ENCODE data around the gene STPG1. TPM values are rescaled to one million over a fixed set of nuclear protein-coding genes. Genes with fewer than 3 reads are reported as not detected.

STPG1 gene
- total and polyA plus RNA-seq, 9 of the 15 experiments (the other 6 are each of a cell fraction or from before 2014, with no cell fraction given), result 5.0 to 11.9 (median 8.3) TPM

DNA sequence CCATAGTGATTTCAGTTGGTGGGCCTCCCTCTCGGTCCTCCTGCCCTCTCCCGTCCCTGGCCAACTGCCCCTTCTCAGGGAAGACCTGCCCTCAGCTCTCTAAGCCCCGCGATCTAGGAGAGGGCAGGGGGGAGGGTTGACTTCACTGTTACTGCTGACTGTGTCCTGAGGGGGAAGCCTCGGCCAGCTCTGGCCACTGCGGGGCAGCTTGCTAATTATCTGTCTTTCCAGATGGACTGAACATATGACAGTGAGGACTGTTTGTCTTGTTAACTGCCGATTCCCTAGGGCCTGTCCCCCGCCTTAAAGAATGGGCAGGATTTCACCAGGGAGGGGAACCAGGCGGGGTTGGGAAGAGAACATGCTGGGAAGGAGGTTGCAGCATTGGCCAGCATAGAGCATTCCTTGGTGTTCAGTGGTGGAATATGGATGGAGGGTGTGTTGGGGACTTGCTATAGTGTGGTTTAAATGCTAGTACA, 24.9 kb upstream of the STPG1 start (continued):
- TF ChIP-seq, protein P1, sequence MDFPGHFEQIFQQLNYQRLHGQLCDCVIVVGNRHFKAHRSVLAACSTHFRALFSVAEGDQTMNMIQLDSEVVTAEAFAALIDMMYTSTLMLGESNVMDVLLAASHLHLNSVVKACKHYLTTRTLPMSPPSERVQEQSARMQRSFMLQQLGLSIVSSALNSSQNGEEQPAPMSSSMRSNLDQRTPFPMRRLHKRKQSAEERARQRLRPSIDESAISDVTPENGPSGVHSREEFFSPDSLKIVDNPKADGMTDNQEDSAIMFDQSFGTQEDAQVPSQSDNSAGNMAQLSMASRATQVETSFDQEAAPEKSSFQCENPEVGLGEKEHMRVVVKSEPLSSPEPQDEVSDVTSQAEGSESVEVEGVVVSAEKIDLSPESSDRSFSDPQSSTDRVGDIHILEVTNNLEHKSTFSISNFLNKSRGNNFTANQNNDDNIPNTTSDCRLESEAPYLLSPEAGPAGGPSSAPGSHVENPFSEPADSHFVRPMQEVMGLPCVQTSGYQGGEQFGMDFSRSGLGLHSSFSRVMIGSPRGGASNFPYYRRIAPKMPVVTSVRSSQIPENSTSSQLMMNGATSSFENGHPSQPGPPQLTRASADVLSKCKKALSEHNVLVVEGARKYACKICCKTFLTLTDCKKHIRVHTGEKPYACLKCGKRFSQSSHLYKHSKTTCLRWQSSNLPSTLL (IDR thresholded peaks at IDR 0.05), result no peak
- TF ChIP-seq MEF2A (IDR thresholded peaks at IDR 0.05; ENCODE audit: control insufficient read depth, low read depth, low read length), result no peak
- TF ChIP-seq TARDBP (IDR thresholded peaks at IDR 0.05), result no peak
- TF ChIP-seq SETDB1 (IDR thresholded peaks at IDR 0.05; ENCODE audit: low read length), result no peak
- no peak for TF ChIP-seq ZNF699 (CRISPR knock-in tag; IDR thresholded peaks at IDR 0.05; ENCODE audit: insufficient replicate concordance)
- TF ChIP-seq MEIS2 (IDR thresholded peaks at IDR 0.05; ENCODE audit: partially characterized antibody), result peak; percentile 81
- no peak for TF ChIP-seq ZNF217 (CRISPR knock-in tag; IDR thresholded peaks at IDR 0.05)
- no peak for TF ChIP-seq ESRRB (CRISPR knock-in tag; IDR thresholded peaks at IDR 0.05; ENCODE audit: borderline replicate concordance)
- TF ChIP-seq ZNF695 (CRISPR knock-in tag; IDR thresholded peaks at IDR 0.05), result no peak
- TF ChIP-seq, protein P2, sequence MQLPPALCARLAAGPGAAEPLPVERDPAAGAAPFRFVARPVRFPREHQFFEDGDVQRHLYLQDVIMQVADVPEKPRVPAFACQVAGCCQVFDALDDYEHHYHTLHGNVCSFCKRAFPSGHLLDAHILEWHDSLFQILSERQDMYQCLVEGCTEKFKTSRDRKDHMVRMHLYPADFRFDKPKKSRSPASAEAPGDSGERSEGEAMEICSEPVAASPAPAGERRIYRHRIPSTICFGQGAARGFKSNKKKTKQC (CRISPR knock-in tag; IDR thresholded peaks at IDR 0.05), result no peak
- TF ChIP-seq, protein P3, sequence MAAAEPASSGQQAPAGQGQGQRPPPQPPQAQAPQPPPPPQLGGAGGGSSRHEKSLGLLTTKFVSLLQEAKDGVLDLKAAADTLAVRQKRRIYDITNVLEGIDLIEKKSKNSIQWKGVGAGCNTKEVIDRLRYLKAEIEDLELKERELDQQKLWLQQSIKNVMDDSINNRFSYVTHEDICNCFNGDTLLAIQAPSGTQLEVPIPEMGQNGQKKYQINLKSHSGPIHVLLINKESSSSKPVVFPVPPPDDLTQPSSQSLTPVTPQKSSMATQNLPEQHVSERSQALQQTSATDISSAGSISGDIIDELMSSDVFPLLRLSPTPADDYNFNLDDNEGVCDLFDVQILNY (CRISPR knock-in tag; IDR thresholded peaks at IDR 0.05), result no peak
- TF ChIP-seq, protein P4, sequence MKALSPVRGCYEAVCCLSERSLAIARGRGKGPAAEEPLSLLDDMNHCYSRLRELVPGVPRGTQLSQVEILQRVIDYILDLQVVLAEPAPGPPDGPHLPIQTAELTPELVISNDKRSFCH (CRISPR knock-in tag; IDR thresholded peaks at IDR 0.05), result no peak
- TF ChIP-seq, protein P4 (tag; IDR thresholded peaks at IDR 0.05), result no peak
- TF ChIP-seq HDAC3 (IDR thresholded peaks at IDR 0.05; ENCODE audit: borderline replicate concordance, partially characterized antibody), result no peak
- TF ChIP-seq, protein P5, sequence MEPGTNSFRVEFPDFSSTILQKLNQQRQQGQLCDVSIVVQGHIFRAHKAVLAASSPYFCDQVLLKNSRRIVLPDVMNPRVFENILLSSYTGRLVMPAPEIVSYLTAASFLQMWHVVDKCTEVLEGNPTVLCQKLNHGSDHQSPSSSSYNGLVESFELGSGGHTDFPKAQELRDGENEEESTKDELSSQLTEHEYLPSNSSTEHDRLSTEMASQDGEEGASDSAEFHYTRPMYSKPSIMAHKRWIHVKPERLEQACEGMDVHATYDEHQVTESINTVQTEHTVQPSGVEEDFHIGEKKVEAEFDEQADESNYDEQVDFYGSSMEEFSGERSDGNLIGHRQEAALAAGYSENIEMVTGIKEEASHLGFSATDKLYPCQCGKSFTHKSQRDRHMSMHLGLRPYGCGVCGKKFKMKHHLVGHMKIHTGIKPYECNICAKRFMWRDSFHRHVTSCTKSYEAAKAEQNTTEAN (CRISPR knock-in tag; IDR thresholded peaks at IDR 0.05), result no peak
- no peak for TF ChIP-seq TAF1 (IDR thresholded peaks at IDR 0.05; ENCODE audit: control insufficient read depth, extremely low read depth, insufficient read depth, low read length, severe bottlenecking)
- TF ChIP-seq ZNF507 (tag; conservative IDR thresholded peaks at IDR 0.05), result no peak
- TF ChIP-seq EZH2 (IDR thresholded peaks at IDR 0.05; ENCODE audit: borderline replicate concordance, low read depth, low read length), result no peak
- TF ChIP-seq ZNF134 (CRISPR knock-in tag; conservative IDR thresholded peaks at IDR 0.05), result no peak
- TF ChIP-seq SP1 (CRISPR knock-in tag; IDR thresholded peaks at IDR 0.05), result no peak
